ENCODE measurements around the gene RANGAP1.

Gene RANGAP1, protein sequence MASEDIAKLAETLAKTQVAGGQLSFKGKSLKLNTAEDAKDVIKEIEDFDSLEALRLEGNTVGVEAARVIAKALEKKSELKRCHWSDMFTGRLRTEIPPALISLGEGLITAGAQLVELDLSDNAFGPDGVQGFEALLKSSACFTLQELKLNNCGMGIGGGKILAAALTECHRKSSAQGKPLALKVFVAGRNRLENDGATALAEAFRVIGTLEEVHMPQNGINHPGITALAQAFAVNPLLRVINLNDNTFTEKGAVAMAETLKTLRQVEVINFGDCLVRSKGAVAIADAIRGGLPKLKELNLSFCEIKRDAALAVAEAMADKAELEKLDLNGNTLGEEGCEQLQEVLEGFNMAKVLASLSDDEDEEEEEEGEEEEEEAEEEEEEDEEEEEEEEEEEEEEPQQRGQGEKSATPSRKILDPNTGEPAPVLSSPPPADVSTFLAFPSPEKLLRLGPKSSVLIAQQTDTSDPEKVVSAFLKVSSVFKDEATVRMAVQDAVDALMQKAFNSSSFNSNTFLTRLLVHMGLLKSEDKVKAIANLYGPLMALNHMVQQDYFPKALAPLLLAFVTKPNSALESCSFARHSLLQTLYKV

DNA sequence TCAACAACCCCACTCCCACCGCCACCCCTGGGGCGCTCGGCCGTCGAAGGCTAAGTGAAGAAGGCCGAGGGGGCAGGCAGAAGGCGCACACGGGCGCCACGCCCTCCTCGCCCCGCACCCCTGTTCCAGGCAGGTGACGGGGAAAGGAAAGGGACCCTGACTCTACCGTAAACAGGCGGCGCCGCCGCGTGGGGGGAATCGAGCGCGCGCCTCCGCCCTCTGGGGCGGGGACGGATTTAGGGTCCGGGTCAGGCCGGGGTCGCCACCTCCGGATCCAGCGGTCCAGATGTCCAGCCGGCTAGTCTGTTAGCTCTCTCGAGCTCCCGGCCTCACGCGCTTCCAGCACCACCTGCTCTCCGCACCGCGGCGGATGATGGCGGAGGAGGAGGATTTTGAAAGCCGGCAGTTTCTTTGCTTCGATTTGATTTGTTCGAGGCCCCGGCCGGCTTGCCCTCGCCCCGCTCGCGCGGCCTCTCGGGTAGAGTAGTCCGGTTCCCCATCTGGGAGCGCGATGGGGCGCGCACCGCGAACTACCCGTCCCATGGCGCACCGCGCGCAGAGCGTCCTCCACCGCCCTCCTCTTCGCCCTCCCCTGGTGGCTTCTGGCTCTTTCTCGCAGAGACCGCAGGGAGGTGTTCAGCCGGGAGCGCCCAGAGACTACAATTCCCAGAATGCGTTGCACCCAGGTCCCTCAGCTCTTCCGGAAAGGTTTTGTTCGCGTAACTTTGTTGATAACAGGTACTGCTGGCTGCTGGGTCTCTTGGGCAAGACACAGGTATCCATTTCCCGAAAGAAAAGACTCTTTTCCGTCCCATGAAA lies at the start of gene RANGAP1:
Gene RANGAP1 (minus strand): TSS at position 368 of the 819 bp plus-strand sequence. CDS start 5,143 bp downstream, outside the sequence.
- DNase-seq = peak; percentile 98

DNA sequence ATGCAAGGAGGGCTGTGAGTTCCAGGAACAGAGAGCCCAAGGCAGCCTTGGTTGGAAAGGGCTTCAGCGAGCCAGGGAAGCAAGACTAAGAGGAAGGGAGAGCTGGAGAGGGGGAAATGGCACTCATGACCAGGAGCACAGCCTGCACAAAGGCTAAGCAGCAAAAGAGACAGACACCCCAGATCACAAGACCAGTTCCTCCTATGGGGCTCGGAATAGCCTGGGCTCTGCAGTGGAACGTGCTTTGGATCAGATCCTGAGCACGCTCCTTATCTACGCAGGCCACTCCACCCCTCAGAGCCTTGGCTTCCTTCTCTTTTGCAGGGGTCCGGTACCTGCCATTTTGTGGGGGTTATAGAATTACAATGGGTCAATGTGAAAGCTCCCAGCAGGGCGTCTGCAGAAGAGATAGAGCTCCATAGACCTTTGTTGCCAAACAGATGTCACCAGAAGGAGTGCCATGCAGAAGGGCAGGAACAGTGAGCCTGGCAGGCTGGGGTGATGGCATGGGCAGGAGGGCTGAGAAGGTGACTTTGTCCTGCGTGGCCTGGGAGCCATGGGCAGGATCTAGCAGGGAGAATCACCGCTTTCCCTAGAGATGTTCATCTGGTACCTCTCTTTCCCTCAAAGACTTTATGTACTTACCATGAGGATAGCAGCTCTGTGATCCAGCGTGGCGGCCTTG lies 49.1 kb upstream of the RANGAP1 start:
- DNase-seq = no peak

DNA sequence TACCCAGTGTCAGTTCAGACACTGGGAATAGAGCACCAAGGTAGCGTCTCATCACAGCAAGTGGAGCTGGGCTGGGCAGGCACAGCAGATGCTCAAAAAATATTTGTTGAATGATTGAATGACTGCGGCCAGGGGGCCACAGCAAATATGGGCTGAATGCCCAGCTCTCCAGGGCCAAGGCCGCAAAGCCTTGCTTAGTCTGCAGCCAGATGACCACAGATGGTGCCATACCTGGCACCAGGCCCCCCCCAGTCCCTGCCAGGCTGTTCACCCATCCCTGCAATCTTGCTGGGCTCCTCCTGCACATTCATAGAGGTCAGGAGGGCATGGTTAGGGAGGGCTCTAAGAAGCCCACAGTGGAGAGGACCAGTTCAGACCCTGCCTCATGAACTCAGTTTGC lies 48.2 kb upstream of the RANGAP1 start:
- DNase-seq = no peak

DNA sequence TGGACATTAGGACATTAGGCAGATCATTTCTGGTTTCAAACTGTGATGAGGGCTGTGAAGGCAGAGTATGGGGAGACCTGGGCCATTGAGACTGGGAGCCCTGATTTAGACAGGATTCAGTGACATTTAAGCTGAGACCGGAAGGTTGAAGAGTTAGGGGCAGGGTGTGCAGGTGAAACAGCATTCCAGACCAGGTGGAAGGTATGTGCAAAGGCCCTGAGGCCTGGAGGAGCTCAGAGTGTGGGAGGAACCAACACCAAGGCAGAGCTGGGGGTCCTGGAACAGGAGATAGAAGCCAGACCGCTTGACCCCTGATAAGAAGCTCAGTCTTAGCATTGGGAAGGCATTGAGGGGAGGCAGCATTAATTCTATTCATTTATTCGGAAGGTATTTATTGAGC lies 47.8 kb upstream of the RANGAP1 start:
- no peak for DNase-seq

DNA sequence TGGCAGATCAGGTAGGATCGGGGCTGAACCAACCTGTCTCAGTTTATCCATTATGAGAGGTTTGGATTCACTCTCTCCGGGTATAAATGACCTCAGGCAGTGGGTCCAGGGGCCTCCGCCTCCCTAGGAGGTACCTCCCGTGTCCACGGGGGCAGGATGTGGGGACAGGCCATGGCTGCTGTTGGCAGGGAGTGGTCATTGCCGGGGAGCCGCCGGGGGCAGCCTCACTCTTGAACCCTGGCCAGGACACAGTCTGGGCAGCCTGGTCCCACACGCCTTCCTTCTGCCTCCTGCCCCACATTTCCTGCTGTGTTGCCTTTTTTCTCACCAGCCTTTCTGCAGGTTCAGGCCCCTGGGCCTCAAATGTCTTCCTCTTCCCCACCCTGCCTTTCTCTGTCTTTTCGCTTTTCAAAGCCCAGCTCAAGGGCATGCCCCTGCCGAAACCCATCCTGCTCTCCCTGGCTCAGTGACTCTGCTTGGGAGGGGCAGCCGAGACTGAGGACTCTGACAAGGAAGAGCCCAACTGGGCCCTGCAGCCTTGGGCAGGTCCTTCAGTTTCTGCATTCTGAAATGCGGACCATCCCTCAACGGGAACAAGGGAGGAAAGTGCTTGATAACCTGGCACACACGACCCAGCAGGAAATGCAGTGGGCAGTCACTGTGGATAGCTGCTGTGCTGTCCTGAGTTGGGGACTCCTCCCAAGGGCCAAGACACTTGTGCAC lies 46.4 kb upstream of the RANGAP1 start:
- DNase-seq = no peak

DNA sequence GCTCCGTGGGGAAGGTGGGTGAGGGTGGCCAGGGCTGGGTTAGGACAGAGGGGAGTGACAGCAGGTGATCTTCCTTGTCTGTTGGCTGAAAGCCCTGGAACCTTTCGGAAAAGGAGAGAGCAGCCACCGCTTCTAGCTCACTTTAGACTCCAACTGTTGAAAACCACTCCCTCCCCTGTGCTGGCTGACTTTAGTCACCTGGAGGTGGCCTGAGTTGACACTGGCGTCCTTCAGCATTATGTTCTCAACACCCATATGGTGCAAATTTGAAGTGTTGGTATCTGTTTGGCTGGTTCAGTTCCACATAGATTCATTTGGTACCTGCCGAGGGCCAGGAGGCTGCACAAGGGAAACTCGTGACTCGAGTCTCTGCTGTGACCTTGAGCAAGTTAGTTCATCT lies 44.2 kb upstream of the RANGAP1 start:
- DNase-seq = no peak

DNA sequence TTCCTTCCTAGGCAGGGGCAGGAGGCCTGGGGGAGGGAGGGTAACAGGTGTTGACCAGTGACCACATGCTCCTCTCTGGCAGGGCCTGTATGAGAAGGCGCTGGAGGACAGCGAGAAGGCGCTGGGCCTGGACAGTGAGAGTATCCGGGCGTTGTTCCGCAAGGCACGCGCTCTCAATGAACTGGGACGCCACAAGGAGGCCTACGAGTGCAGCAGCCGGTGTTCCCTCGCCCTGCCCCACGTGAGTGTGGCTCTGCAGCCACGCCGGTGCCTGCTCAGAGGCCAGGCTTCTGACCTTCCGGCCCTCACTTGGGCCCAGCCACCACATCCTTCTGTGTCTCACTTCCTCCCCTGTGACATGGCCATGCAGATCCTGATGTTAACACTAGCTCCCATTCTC lies 41.1 kb upstream of the RANGAP1 start:
- DNase-seq = no peak

DNA sequence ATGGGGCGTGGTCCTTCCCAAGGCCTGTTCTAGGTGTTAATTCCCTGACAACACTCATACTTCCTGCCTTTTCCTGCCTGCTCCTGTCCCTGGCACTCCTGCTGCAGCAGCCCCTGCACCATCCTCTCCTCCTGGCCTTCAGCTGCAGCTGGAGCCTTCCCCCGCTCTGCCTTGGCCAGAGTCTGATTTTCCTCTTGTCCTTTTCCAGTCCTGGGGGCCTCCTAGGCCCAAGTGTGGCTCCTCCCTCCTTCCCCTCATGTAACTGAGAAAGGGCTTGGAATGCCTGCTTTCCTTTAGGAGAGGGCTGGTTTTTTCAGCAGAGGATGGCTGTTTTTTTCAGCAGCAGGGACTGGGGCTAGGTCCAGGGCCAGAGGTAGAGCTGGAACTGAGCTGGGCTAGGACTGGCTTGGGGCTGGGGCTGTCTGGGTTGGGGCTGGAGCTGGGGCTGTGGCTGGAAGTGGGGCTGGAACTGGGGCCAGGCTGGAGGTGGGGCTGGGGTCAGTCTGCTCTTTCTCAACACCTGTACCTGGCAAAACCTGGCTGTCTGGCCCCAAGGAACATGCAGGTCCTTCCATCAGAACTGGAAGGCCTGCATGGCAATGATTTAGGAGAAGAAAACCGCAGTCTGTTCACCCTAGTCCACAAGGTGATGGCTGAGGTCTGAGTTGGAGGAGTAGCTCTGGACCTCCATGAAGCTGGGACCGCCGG lies 39.0 kb upstream of the RANGAP1 start:
- no peak for DNase-seq

DNA sequence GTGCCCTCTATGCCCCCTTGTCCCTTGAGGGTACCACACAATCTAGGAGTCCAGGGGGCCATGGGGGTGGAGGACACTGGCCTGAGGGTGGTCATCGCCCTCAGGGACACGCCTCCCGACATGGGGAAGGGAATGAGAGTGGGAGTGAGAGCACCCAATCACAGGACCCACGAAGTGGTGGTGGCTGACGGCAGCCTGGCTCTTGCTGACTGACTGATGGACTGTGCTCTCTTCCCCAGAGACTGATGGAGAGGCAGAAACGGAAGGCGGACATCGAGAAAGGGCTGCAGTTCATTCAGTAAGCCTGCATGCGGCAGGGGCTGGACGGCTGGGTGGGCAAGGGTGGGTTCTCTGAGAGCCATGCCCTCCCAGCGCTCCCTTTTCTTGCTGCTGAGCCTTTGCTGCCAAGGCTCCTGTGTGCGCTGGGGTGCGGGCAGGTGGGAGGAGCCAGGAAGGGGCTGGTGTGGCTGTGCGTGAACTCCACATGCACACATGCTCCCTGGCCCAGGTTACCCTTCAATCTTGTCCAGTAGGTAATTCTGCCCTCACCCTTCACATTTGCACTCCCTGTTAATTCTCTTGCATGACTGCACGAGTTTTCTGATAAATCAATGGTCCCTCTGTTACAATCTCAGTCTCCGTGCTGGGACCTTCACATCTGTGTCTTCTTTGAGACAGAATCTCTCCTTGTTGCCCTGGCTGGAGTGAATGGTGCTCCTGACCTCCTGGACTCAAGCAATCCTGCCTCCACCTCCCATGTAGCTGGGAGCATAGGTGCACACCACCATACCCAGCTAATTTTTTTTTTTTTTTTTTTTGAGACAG lies 34.6 kb upstream of the RANGAP1 start:
- no peak for DNase-seq

DNA sequence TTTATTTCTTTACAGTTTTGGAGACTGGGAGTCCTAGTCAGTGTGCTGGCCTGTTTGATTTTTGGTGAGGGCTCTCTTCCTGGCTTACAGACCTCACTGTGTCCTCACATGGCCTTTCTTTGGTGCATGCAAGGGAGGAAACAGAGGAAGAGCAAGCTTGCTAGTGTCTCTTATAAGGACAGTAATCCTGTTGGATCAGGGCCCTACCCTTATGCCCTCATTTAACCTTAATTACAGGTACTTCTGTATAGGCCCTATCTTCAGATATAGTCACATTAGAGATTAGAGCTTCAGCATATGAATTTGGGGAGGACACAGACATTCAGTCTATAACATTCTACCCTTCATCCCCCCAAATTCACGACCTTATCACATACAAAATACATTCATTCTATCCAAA lies 29.6 kb upstream of the RANGAP1 start:
- no peak for DNase-seq

DNA sequence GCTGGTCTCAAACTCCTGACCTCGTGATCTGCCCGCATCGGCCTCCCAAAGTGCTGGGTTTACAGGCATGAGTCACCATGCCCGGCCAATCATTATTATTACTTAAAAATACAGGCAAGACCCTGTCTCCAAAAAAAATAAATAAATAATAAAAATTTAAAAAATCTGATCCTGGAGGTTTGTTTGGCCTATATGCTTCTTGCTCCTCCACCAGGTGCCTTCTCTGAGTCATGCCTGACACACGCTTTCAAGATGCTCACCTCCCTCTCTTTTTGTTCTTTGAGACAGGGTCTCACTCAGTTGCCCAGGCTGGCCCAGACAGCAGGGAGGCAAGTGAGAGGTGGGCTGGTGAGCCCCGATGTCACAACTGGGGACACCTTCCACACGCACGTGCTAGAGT lies 28.8 kb upstream of the RANGAP1 start:
- no peak for DNase-seq

DNA sequence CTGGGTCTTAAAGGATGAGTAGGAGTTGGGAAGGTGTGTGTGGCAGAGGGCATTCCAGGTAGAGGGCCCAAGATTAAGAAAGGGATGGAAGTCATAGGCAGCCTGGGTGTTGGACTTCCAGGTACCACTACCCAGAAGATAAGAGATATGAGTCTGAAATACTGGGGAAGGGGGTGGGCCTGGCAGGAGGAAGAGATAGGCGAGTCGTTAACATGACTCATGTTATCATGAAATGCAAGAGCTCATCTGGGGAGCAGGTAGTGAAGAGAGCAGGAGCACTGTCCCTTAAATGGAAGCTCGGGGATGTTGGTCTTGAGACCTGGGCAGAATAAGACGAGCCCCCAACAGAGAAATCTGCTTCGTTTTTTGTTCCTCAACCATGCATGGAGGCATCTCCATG lies 25.5 kb upstream of the RANGAP1 start:
- DNase-seq = no peak

DNA sequence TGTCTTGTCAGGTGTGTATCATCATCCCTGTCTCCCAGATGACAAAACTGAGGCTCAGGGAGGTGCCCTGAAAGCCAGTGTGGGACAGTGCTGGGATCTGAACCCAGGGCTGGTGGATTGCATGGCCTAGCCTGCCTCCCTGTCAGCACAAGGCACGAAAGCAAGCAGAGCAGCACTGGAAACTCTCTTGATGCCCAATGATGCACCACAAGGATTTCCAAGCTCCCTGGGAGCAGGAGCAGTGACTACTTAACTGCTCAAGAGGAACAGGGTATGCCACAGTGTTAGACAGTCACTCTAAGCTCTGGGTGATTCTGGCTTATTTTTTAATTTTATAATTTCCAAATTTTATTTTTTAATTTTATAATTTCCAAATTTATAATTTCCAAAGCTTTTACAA lies 24.3 kb upstream of the RANGAP1 start:
- DNase-seq = no peak

DNA sequence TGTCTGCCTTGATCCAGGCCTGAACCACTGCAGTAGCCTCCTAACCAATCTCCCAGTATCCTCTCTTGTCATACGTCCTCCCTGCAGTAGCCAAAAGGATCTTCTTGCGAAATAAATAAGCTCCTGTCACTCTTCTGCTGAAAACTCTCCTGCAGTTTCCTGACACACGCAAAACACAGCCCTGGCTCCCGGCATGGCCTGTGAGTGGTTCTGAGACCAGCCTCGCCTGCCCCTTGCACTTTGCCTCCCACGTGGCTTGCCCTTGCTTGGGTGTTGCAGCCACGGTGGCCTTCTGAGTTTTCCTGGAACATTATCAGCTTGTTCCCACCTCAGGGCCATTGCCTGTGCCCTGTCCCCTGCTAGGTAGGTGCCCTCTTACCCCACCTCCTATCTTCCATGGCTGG lies 22.6 kb upstream of the RANGAP1 start:
- DNase-seq = no peak

DNA sequence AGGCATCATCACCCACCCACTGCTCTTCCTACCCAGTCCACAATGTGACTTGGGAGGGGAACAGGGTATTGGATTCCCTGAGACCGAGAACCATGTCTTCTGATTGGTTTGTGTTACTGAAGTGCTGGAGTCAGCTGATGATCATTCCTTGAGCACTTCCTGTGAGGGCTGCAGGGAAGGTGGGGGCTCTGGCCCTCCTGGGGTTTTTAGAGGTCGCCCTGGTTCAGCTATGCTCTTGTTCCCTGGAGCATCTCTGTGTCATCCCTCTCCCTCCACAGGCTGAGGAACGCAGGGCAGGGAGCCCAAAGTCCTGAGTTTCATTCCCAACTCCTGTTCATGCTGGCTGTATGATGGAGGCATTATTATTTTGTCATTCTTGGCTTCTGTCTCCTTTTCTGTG lies 22.1 kb upstream of the RANGAP1 start:
- no peak for DNase-seq

DNA sequence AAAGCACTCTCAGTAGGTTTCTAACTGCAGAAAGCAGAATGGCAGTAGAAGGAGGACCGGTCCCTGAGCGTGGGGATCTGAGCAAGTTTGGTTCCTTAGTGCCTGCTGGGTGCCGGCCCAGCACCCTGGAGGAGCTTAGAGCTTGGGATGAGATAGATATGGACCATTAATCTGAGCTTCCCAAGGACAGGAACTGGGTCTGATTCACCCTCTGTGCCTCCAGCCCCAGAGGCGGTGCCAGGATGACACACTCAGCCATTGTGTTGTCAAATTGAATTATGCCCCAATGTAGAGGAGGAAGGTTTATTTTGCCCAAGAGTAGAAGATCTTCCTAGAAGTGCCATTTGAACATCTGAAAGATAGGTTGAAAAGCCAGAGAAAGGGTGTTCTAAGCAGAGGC lies 19.7 kb upstream of the RANGAP1 start:
- no peak for DNase-seq

DNA sequence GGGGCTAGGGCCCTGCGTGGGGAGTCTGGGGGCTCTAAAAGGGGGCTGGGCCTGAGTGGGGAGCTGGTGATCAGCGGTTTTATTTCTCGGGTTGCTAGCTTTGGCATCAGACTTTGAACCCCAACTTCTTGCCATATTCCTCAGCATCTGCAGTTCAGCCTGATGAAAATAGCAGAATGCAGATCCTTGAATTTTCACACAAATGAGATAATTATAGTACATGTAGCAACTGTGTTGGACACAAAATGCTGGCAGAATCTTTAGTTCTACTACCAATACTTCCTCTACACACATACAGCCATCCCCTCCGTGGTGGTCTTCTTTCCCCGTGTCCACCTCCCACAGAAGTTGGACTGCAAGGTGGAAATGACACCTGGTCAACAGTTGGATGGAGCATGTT lies 16.8 kb upstream of the RANGAP1 start:
- no peak for DNase-seq

DNA sequence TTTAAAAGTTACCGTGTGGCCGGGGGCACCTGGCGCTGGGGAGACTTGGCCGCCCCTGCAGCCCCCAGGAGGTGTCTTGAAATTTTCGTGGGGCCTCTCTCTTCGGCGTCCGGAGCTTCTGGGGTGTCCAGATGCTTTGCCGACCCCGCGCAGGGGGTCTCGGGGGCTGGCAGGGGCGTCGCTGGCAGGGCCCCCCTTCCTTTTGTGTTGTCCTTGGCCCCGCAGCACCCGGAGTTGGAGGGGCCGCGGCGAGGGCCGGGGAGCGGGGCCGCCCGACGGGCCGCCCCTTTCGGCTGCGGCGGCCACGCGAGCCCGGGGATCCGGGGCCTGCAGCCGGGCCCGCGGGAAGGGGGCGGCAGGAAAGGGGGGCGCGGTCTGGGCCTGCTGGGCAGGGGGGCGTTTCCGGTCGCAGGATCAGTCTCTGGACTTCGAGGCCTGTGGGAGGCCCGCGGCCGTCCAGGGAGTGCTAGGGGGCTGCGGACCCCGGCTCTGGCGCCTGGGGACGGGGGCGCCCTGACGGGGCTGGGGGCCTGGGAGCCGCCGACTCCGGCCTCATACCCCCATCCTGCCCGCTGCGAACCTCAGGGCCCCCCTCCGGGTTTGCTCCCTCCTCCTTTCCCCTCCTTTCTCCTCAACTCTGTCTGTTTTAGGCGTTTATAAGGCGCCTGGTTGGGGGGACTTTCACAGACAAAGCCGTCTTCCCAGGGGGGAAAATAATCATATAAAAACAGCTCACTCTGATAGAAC lies 16.2 kb upstream of the RANGAP1 start:
- DNase-seq = no peak

DNA sequence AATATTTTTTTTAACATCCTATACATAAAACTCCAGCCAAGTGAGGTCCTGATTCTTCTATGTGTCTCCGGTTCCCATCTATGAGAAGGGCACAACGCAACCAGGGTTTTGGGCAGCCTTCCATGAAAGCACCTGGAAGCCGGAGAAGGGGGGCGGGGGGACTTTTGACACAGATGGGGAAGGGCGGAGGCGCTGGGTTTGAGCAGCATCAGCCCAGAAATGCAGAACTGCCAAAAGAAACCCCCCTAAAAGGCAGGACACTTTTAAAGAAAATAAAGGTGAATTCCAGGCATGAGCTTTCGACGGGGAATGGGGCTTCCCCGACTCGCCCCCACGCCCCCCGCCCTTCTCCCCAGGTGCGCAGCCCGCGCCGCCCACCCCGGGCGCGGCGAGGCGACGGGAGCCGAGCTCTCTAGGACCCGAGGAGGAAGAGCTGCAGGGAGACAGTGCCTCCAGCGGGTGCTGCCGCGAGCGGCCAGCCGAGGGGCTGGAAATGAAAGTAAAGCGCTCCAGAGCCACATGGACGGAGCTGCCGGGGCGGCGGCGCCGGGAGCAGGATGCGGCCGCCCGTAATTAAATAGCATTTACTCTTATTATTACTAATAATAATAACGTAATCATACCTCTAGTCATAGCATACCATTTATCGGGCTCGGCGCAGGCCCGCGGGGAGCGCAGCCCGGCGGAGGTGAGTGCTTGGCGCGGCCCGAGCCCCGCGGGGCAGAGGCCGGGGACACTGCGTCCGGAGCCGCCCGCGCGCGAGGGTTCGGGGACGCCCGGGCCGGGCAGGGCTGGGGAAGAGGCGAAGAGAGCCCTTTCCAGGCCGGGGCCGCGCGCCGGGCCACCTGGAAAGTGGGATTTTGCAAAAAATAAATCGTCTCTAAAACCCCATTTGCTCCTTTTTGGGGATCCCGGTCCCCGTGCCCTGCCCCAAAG lies 15.4 kb upstream of the RANGAP1 start, which contains the start of gene ZC3H7B:
Gene ZC3H7B (plus strand): TSS at position 441 of the 936 bp plus-strand sequence. CDS start 19,136 bp downstream, outside the sequence.
- peak; percentile 84 for DNase-seq
